Activated CD8-positive, alpha-beta memory T cell treated with anti-CD3 and anti-CD28 coated beads for 24 hours (primary cell): Measurements from ENCODE around the gene GNAQ.
"Not testable (repeated sequence)": the region's sequence is repeated elsewhere in the genome, so short reads cannot be mapped to it uniquely, and the experiment has no call there.

Experiments used
- DNase-seq: peaks from one replicate; pipeline ENCODE4 v3.0.0-alpha.2; 2020

The GNAQ gene

GRCh38 chr9:77898864-77899263, 132.7 kb downstream of the GNAQ start:
- no peak for DNase-seq

- DNase-seq, result no peak
These were observed 134.5 kb downstream of the GNAQ start for GRCh38 chr9:77896938-77897667.

- DNase-seq, result no peak
These were observed 135.2 kb downstream of the GNAQ start for GRCh38 chr9:77896269-77896937.

GRCh38 chr9:77893706-77894105, 137.9 kb downstream of the GNAQ start:
- DNase-seq, result no peak

- DNase-seq, result no peak
These were observed 138.6 kb downstream of the GNAQ start for GRCh38 chr9:77892955-77893514.

- DNase-seq, result no peak
These were observed 139.4 kb downstream of the GNAQ start for GRCh38 chr9:77892171-77892570.

- no peak for DNase-seq
These were observed 140.3 kb downstream of the GNAQ start for GRCh38 chr9:77891128-77891800.

- no peak for DNase-seq
These were observed 143.9 kb downstream of the GNAQ start for GRCh38 chr9:77887662-77888061.

GRCh38 chr9:77885104-77885672, 146.4 kb downstream of the GNAQ start:
- DNase-seq, result no peak

- DNase-seq, result no peak
These were observed 147.5 kb downstream of the GNAQ start for GRCh38 chr9:77883846-77884771.

- no peak for DNase-seq
These were observed 148.5 kb downstream of the GNAQ start for GRCh38 chr9:77883133-77883532.

- no peak for DNase-seq
These were observed 149.3 kb downstream of the GNAQ start for GRCh38 chr9:77882294-77882693.

- not testable (repeated sequence) for DNase-seq
These were observed 150.0 kb downstream of the GNAQ start for GRCh38 chr9:77881634-77882033.

GRCh38 chr9:77881111-77881510, 150.5 kb downstream of the GNAQ start:
- DNase-seq, result no peak

GRCh38 chr9:77879437-77879943, 152.1 kb downstream of the GNAQ start:
- DNase-seq, result no peak

- DNase-seq, result not testable (repeated sequence)
These were observed 152.8 kb downstream of the GNAQ start for GRCh38 chr9:77878793-77879192.

GRCh38 chr9:77877976-77878375, 153.6 kb downstream of the GNAQ start:
- no peak for DNase-seq

- no peak for DNase-seq
These were observed 155.0 kb downstream of the GNAQ start for GRCh38 chr9:77876590-77876989.

GRCh38 chr9:77876091-77876490, 155.5 kb downstream of the GNAQ start:
- DNase-seq, result no peak

GRCh38 chr9:77872863-77873262, 158.7 kb downstream of the GNAQ start:
- no peak for DNase-seq

- DNase-seq, result no peak
These were observed 159.4 kb downstream of the GNAQ start for GRCh38 chr9:77872177-77872576.

- no peak for DNase-seq
These were observed 160.1 kb downstream of the GNAQ start for GRCh38 chr9:77871483-77871882.
